HepG2 (cell line): ENCODE measurements around the gene LAMB4. TPM values are rescaled to one million over a fixed set of nuclear protein-coding genes. Genes with fewer than 3 reads are reported as not detected.
A peak's percentile ranks its signal among the peaks of the same experiment; 100 is the strongest.

Experiments used
- AHDC1 ChIP-seq: sonication (generic); formaldehyde crosslinking; IDR thresholded peaks from 2 replicates; pipeline ENCODE4 v1.5.1; 2020; ENCODE audit warnings: mild to moderate bottlenecking, missing genetic modification reagents, borderline replicate concordance
- HNF1A ChIP-seq, 2 experiments: sonication (generic) in 1 of 2; formaldehyde crosslinking in 1 of 2; IDR thresholded peaks; 2 replicates each; pipeline versions ENCODE4 v1.4.0 to v1.6.1; 2016 to 2020; ENCODE audit warnings: borderline replicate concordance in 1 of 2, low read depth in 1 of 2, mild to moderate bottlenecking in 1 of 2, missing genetic modification reagents in 1 of 2
- IRF2 ChIP-seq: IDR thresholded peaks from 2 replicates; pipeline ENCODE4 v1.6.1; 2018; ENCODE audit warnings: missing genetic modification reagents, missing compliant biosample characterization
- KAT7 ChIP-seq: IDR thresholded peaks from 2 replicates; pipeline ENCODE4 v1.6.1; 2018; ENCODE audit warnings: borderline replicate concordance, missing compliant biosample characterization
- MBNL3 ChIP-seq: fragments of 250-450 bp; sonication (Bioruptor Pico); conservative IDR thresholded peaks from 2 replicates; pipeline ENCODE4 v1.8.0; 2022; ENCODE audit warnings: mild to moderate bottlenecking, inconsistent platforms
- PHF20 ChIP-seq: sonication (generic); formaldehyde crosslinking; IDR thresholded peaks from 2 replicates; pipeline ENCODE4 v1.5.0; 2020; ENCODE audit warnings: mild to moderate bottlenecking, missing genetic modification reagents
- POLR2G ChIP-seq: fragments of 200-400 bp; formaldehyde crosslinking; IDR thresholded peaks from 2 replicates; pipeline ENCODE4 v1.6.1; 2018; ENCODE audit warnings: mild to moderate bottlenecking, low read depth, low read length, moderate library complexity
- REL ChIP-seq: sonication (generic); formaldehyde crosslinking; conservative IDR thresholded peaks from 2 replicates; pipeline ENCODE4 v1.8.0; 2022; ENCODE audit warnings: mild to moderate bottlenecking, missing genetic modification reagents, moderate library complexity
- TAF1 ChIP-seq: sonication (generic); formaldehyde crosslinking; IDR thresholded peaks from 2 replicates; pipeline ENCODE4 v1.4.0; 2020; ENCODE audit warnings: missing genetic modification reagents
- polyA plus RNA-seq, 8 experiments: library from polyadenylated mRNA; depleted of rRNA in 3 of 8; stranded (reverse) in 7 of 8; unstranded in 1 of 8; fragments of >200 nt; fragmentation: Illumina TruSeq in 4 of 8; extraction: Trizol in 4 of 8; gene quantifications; 2 replicates each; pipeline versions ENCODE4 v1.2.1 to v1.2.3, GENCODE V29; 2011 to 2016; ENCODE audit warnings: low read depth in 4 of 8, missing spikeins in 1 of 8, mixed read lengths in 1 of 8; ENCODE audit not compliant: insufficient read depth in 1 of 8
- total RNA-seq, 5 experiments: library from RNA; depleted of rRNA; stranded (reverse); fragments of >200 nt; fragmentation: Illumina TruSeq; extraction: Trizol; gene quantifications; 2 replicates each; pipeline ENCODE4 v1.2.3, GENCODE V29; 2016; ENCODE audit warnings: low read depth in 1 of 5
- TF ChIP-seq, protein P1 (sequence below): conservative IDR thresholded peaks from 2 replicates; pipeline ENCODE4 v1.6.1; 2018; ENCODE audit warnings: missing genetic modification reagents
- TF ChIP-seq, protein P2 (sequence below): sonication (generic); formaldehyde crosslinking; conservative IDR thresholded peaks from 2 replicates; pipeline ENCODE4 v1.4.0; 2020; ENCODE audit warnings: mild to moderate bottlenecking, missing genetic modification reagents, moderate library complexity

The LAMB4 gene
- total and polyA plus RNA-seq, 2 of the 13 experiments (the other 11 are each of a cell fraction or from before 2014, with no cell fraction given): 0.05 TPM; not detected in 1

DNA sequence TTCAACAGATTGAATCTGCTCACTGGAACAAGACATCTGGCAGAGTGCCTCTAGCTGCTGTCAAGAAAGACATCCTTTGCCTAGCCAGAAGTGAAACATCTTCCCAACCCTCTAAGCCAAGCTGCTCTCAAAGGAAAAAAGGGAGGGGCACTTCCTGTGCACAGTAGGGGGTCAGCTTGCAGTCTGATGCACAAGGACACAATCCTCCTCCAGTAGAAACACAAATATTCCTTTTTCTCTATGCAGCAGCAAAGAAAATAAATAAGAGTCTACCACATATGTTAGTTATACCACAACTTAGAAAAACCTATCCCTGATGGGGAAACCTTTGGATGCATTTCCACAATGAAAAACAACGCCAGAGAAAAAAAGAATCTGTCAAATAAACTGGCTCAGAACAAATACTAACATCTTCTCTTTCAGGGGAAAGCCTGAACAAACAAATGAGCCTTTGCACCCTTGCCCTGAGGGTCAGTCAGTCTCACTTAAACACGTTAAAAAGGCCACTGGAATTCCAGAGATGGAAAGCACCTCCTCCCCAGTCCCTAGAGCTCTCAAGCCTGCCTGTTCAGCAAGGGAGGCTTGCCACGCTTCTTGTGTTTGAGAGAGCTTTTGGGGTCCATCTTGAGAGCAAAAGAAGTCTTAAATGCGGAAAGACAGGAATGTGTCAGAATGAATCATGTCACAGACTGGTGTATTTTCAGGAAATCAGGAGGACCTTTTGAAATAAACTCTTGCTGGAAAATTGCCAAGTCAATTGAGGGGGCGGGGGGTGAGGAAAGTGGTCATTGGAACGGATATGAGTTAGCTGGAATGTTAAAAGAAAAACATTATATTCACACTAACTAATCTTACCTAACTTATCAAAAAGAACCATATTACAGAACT is 134.7 kb downstream of the LAMB4 start (continued):
- TF ChIP-seq HNF1A (IDR thresholded peaks at IDR 0.05; ENCODE audit: low read depth): no peak
- peak; percentile 52; the same call in 1 of the 2 replicates for TF ChIP-seq HNF1A (CRISPR knock-in tag; IDR thresholded peaks at IDR 0.05; ENCODE audit: borderline replicate concordance)
- no peak for TF ChIP-seq MBNL3 (CRISPR knock-in tag)
- no peak for TF ChIP-seq TAF1 (CRISPR knock-in tag)
- TF ChIP-seq, protein P1, sequence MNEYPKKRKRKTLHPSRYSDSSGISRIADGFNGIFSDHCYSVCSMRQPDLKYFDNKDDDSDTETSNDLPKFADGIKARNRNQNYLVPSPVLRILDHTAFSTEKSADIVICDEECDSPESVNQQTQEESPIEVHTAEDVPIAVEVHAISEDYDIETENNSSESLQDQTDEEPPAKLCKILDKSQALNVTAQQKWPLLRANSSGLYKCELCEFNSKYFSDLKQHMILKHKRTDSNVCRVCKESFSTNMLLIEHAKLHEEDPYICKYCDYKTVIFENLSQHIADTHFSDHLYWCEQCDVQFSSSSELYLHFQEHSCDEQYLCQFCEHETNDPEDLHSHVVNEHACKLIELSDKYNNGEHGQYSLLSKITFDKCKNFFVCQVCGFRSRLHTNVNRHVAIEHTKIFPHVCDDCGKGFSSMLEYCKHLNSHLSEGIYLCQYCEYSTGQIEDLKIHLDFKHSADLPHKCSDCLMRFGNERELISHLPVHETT (CRISPR knock-in tag): no peak
- peak; percentile 74; the same call in 1 of the 2 replicates for TF ChIP-seq AHDC1
- TF ChIP-seq KAT7 (CRISPR knock-in tag): peak; percentile 56; the same call in 1 of the 2 replicates
- TF ChIP-seq, protein P2, sequence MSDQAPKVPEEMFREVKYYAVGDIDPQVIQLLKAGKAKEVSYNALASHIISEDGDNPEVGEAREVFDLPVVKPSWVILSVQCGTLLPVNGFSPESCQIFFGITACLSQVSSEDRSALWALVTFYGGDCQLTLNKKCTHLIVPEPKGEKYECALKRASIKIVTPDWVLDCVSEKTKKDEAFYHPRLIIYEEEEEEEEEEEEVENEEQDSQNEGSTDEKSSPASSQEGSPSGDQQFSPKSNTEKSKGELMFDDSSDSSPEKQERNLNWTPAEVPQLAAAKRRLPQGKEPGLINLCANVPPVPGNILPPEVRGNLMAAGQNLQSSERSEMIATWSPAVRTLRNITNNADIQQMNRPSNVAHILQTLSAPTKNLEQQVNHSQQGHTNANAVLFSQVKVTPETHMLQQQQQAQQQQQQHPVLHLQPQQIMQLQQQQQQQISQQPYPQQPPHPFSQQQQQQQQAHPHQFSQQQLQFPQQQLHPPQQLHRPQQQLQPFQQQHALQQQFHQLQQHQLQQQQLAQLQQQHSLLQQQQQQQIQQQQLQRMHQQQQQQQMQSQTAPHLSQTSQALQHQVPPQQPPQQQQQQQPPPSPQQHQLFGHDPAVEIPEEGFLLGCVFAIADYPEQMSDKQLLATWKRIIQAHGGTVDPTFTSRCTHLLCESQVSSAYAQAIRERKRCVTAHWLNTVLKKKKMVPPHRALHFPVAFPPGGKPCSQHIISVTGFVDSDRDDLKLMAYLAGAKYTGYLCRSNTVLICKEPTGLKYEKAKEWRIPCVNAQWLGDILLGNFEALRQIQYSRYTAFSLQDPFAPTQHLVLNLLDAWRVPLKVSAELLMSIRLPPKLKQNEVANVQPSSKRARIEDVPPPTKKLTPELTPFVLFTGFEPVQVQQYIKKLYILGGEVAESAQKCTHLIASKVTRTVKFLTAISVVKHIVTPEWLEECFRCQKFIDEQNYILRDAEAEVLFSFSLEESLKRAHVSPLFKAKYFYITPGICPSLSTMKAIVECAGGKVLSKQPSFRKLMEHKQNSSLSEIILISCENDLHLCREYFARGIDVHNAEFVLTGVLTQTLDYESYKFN (CRISPR knock-in tag): peak; percentile 87
- TF ChIP-seq PHF20 (CRISPR knock-in tag): no peak
- peak; percentile 43 for TF ChIP-seq POLR2G
- no peak for TF ChIP-seq IRF2 (CRISPR knock-in tag)
- no peak for TF ChIP-seq REL
